Trophoblast cell (in vitro differentiated cells and primary cell): ENCODE data around the gene NCK2.

Experiments used
- DNase-seq, 2 donors: peaks; one replicate each; pipeline ENCODE4 v3.0.0-alpha.2; 2016
- H2AFZ ChIP-seq: 2 replicates; pipeline ENCODE4 v1.6.1; 2013; ENCODE audit warnings: low read length, moderate library complexity, mild to moderate bottlenecking; ENCODE audit not compliant: insufficient read depth, poor library complexity
- H2AK5ac ChIP-seq: 2 replicates; pipeline ENCODE4 v1.6.1; 2013; ENCODE audit warnings: mild to moderate bottlenecking, low read length
- H2BK120ac ChIP-seq: 2 replicates; pipeline ENCODE4 v1.6.1; 2013; ENCODE audit warnings: low read length, mild to moderate bottlenecking, moderate library complexity; ENCODE audit not compliant: insufficient read depth, poor library complexity
- H2BK12ac ChIP-seq: 2 replicates; pipeline ENCODE4 v1.6.1; 2013; ENCODE audit warnings: mild to moderate bottlenecking, low read length, moderate library complexity
- H2BK5ac ChIP-seq: 2 replicates; pipeline ENCODE4 v1.6.1; 2013; ENCODE audit warnings: low read length, low read depth, moderate library complexity, mild to moderate bottlenecking; ENCODE audit not compliant: poor library complexity
- H3K14ac ChIP-seq: 2 replicates; pipeline ENCODE4 v1.6.1; 2013; ENCODE audit warnings: mild to moderate bottlenecking, low read length
- H3K18ac ChIP-seq: 2 replicates; pipeline ENCODE4 v1.6.1; 2013; ENCODE audit warnings: mild to moderate bottlenecking, low read length
- H3K23ac ChIP-seq: 2 replicates; pipeline ENCODE4 v1.6.1; 2013; ENCODE audit warnings: low read length
- H3K27ac ChIP-seq: 2 replicates; pipeline ENCODE4 v1.5.1; 2013; ENCODE audit warnings: low read depth, mild to moderate bottlenecking, inconsistent platforms, low read length, moderate library complexity
- H3K27me3 ChIP-seq: 2 replicates; pipeline ENCODE4 v1.6.1; 2013; ENCODE audit warnings: inconsistent platforms, mild to moderate bottlenecking, low read length, moderate library complexity; ENCODE audit not compliant: insufficient read depth
- H3K36me3 ChIP-seq, 2 experiments: 1 replicate in 1 of 2; 2 replicates in 1 of 2; pipeline ENCODE4 v1.6.1; 2013; ENCODE audit warnings: low read length in 2 of 2, mild to moderate bottlenecking in 2 of 2, moderate library complexity in 1 of 2; ENCODE audit not compliant: insufficient read depth in 2 of 2, control insufficient read depth in 1 of 2
- H3K4ac ChIP-seq: 2 replicates; pipeline ENCODE4 v1.6.1; 2013; ENCODE audit warnings: low read depth, mild to moderate bottlenecking, low read length, moderate library complexity
- H3K4me1 ChIP-seq, 2 experiments: 1 replicate in 1 of 2; 2 replicates in 1 of 2; pipeline ENCODE4 v1.6.1; 2013; ENCODE audit warnings: low read length in 2 of 2, mild to moderate bottlenecking in 2 of 2, moderate library complexity in 1 of 2; ENCODE audit not compliant: insufficient read depth in 2 of 2, control insufficient read depth in 1 of 2
- H3K4me2 ChIP-seq: 2 replicates; pipeline ENCODE4 v1.6.1; 2013; ENCODE audit warnings: inconsistent platforms, mild to moderate bottlenecking, low read length, moderate library complexity
- H3K4me3 ChIP-seq: 2 replicates; pipeline ENCODE4 v1.5.1; 2013; ENCODE audit warnings: mild to moderate bottlenecking, low read depth, low read length, inconsistent platforms
- H3K79me1 ChIP-seq: one replicate; pipeline ENCODE4 v1.6.1; 2013; ENCODE audit warnings: low read length
- H3K79me2 ChIP-seq: 2 replicates; pipeline ENCODE4 v1.6.1; 2013; ENCODE audit warnings: low read length, mild to moderate bottlenecking; ENCODE audit not compliant: control insufficient read depth, insufficient read depth, poor library complexity
- H3K9ac ChIP-seq: 2 replicates; pipeline ENCODE4 v1.6.1; 2013; ENCODE audit warnings: mild to moderate bottlenecking, low read length
- H3K9me3 ChIP-seq: 2 replicates; pipeline ENCODE4 v1.6.1; 2013; ENCODE audit warnings: low read depth, mild to moderate bottlenecking, control low read depth, inconsistent platforms, low read length; ENCODE audit not compliant: insufficient read depth
- H4K12ac ChIP-seq: 2 replicates; pipeline ENCODE4 v1.6.1; 2013; ENCODE audit warnings: low read depth, mild to moderate bottlenecking, low read length, moderate library complexity
- H4K8ac ChIP-seq: 2 replicates; pipeline ENCODE4 v1.6.1; 2013; ENCODE audit warnings: low read depth, mild to moderate bottlenecking, low read length, moderate library complexity
- H4K91ac ChIP-seq: one replicate; pipeline ENCODE4 v1.6.1; 2013; ENCODE audit warnings: low read depth, mild to moderate bottlenecking, low read length, moderate library complexity
- WGBS: extraction: QIAGEN DNeasy Blood & Tissue Kit; methylation state at CpG from one replicate; pipeline ENCODE4 v1.1.7; 2013; ENCODE audit warnings: missing lambda C conversion rate; ENCODE audit not compliant: insufficient read length, insufficient coverage; ENCODE audit errors: extremely low coverage; 5-methylcytosine and 5-hydroxymethylcytosine counted together

The NCK2 gene

DNA sequence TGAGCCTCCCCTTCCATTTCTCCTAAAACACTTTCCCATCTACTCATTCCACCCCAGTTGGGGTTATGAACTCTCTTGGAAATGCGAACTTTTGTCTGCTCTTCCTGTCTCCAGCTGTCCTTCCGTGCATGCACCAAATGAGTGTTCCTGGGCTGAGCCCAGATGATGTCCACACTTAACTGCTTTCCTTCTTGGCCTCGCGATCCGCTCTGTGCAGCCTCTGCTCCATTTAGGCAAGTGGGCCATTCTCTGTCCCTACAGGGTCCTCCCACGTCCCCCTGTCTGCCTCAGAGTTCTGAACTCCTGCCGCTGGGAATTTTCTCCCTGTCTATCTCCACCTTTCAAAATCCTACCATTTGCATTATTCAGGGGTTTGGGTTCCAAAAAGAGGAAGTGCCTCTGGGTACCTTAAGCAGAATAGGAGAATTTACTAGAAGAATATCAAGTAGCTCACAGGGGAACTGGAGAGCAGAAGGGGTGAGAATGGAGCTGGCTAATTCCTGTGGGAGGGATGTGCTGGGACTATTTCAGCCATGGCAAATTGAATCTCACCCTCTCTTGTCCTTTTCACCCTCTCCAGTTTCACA is 4.7 kb upstream of the NCK2 start:
- Histone ChIP-seq H4K12ac (no peak overlapping the region), H3K4me2 (no peak overlapping the region), H4K91ac (no peak overlapping the region), H3K79me2 (peaks cover 1% of the 10 kb centered on the region), H3K9ac (no peak overlapping the region), H3K4ac (no peak overlapping the region), H3K18ac (no peak overlapping the region), H4K8ac (no peak overlapping the region), H3K27ac (no peak overlapping the region), H2BK12ac (no peak overlapping the region), H2BK5ac (no peak overlapping the region), H3K23ac (no peak overlapping the region), H3K36me3 (no peaks in the 10 kb centered on the region), H3K14ac (no peak overlapping the region), H3K4me1 (peaks cover 2 to 3% of the 10 kb centered on the region in 2 experiments), H2AK5ac (no peak overlapping the region), H2AFZ (no peak overlapping the region), H3K79me1 (peaks cover 4% of the 10 kb centered on the region), H3K9me3 (peaks cover 2% of the 10 kb centered on the region), H3K27me3 (no peaks in the 10 kb centered on the region), H2BK120ac (no peak overlapping the region), H3K4me3 (no peak overlapping the region)
- no CpG with 5 or more reads among the region's 7 CpGs for WGBS
- DNase-seq = no peak

DNA sequence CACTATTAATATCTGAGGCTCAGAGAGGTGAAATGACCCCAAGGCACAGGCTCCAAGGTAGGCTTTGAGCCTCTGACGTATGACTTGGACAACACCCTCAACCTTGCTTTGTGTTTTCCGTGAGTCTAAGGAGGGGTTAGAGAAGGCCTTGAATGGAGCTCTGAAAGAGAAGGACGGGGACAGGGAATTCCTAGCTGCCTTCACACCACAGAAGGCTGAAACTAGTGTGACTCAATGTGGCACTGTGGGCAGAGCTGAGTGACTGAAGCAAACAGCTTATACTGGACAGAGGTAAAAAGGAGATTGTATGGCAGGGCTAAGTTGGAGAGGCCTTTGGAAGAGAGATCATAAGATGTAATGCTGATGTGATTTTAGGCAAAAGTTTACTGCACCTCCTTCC is 3.5 kb upstream of the NCK2 start:
- no peak overlapping the region for H3K14ac ChIP-seq
- H3K4me1 ChIP-seq = peaks cover 4 to 6% of the 10 kb centered on the region in 2 experiments
- H3K9me3 ChIP-seq = peaks cover 2% of the 10 kb centered on the region
- no peak overlapping the region for H3K23ac ChIP-seq
- H4K8ac ChIP-seq = no peak overlapping the region
- H4K91ac ChIP-seq = no peak overlapping the region
- H3K79me2 ChIP-seq = peaks cover 11% of the 10 kb centered on the region
- H2AK5ac ChIP-seq = no peak overlapping the region
- H2BK12ac ChIP-seq = no peak overlapping the region
- H3K4me3 ChIP-seq = no peak overlapping the region
- no peak overlapping the region for H3K18ac ChIP-seq
- H3K27ac ChIP-seq = no peak overlapping the region
- no peaks in the 10 kb centered on the region for H3K36me3 ChIP-seq
- no peak overlapping the region for H3K4ac ChIP-seq
- no peak overlapping the region for H3K4me2 ChIP-seq
- H2BK5ac ChIP-seq = no peak overlapping the region
- H2BK120ac ChIP-seq = no peak overlapping the region
- WGBS = no CpG with 5 or more reads among the region's 3 CpGs
- no peak overlapping the region for H4K12ac ChIP-seq
- DNase-seq = no peak
- no peak overlapping the region for H3K9ac ChIP-seq
- H2AFZ ChIP-seq = no peak overlapping the region
- H3K27me3 ChIP-seq = no peaks in the 10 kb centered on the region
- H3K79me1 ChIP-seq = peaks cover 9% of the 10 kb centered on the region

DNA sequence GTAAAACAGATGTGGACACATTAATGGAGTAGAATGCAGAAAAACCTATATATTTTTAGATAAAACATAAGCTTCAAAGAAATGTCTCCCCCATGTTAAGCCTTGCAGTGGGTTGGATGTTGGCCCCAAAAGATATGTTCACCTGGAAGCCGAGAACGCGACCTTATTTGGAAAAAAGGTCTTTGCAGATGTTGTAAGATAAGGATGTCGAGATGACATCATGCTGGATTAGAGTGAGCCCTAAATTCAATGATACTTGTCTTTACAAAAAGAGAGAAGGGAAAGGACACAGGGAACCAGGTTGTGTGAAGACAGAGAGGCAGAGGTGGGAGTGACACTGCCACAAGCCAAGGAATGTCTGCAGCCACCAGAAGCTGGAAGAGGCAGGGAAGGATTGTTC is 3.1 kb upstream of the NCK2 start:
- Histone ChIP-seq H3K23ac (no peak overlapping the region), H3K4me1 (peaks cover 8 to 11% of the 10 kb centered on the region in 2 experiments), H4K12ac (no peak overlapping the region), H3K9ac (no peak overlapping the region), H3K79me1 (peaks cover 9% of the 10 kb centered on the region), H2AFZ (no peak overlapping the region), H3K4me3 (no peak overlapping the region), H3K18ac (no peak overlapping the region), H3K9me3 (peaks cover 2% of the 10 kb centered on the region), H2BK12ac (no peak overlapping the region), H4K91ac (no peak overlapping the region), H3K27ac (no peak overlapping the region), H3K14ac (no peak overlapping the region), H2BK120ac (no peak overlapping the region), H3K27me3 (no peaks in the 10 kb centered on the region), H3K79me2 (peaks cover 14% of the 10 kb centered on the region), H3K36me3 (peaks cover 0 to under 1% of the 10 kb centered on the region in 2 experiments), H2BK5ac (no peak overlapping the region), H3K4me2 (no peak overlapping the region), H4K8ac (no peak overlapping the region), H3K4ac (no peak overlapping the region), H2AK5ac (no peak overlapping the region)
- DNase-seq = no peak
- WGBS = no CpG with 5 or more reads among the region's 4 CpGs

DNA sequence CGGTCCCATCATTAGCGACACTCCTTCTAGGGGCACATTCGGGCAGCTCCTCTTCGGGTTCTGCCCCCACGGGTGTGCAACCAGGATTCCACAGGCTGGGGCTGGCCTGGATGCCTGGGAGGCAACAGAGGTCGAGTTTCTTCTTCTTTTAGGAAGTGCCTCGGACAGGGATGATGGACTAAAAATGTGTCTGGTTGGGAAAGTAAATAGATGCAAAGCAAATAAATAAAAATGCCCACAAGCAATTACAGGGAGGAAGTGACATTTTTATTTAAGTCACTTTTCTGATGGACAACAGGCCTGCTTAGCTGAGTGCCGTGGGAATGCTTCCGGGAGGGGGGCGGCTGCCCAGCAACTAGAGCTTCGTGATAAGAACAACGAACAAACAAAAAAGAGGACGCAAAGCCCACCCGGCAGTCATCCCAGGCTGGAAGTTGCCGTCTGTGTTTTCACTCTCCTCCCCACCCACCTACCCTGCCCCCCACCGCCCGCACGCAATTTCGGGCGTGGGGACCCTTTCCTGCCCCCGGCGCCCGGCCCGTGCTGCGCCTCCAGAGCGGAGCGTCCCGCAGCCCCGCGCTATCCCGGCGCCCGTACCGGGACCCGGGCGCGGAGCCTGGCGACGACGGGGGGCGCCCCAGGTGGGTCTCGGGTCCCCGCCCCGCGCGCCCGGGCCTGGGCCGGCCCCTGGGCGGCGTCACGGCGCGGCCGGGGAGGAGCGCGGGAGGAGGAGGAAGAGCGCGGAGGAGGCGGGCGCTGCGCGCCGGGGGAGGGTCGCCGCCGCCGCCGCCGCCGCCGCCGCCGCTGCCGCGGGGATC is 412 bp upstream of the NCK2 start:
- H2BK5ac ChIP-seq = no peak overlapping the region
- no peak overlapping the region for H3K23ac ChIP-seq
- H4K8ac ChIP-seq = peak overlapping the region; percentile 49
- no peak overlapping the region for H2AK5ac ChIP-seq
- WGBS = no CpG with 5 or more reads among the region's 75 CpGs
- peaks cover 2% of the 10 kb centered on the region for H3K9me3 ChIP-seq
- peak overlapping the region; percentile 80 for H3K4me2 ChIP-seq
- no peak overlapping the region for H3K4ac ChIP-seq
- H3K9ac ChIP-seq = no peak overlapping the region
- H3K14ac ChIP-seq = no peak overlapping the region
- H3K79me2 ChIP-seq = peaks cover 21% of the 10 kb centered on the region
- DNase-seq = peak; percentile 33 to 65
- H3K79me1 ChIP-seq = peaks cover 9% of the 10 kb centered on the region
- no peak overlapping the region for H3K18ac ChIP-seq
- peaks cover 12 to 16% of the 10 kb centered on the region in 2 experiments for H3K4me1 ChIP-seq
- H3K4me3 ChIP-seq = peak overlapping the region; percentile 97
- peak overlapping the region; percentile 48 for H4K91ac ChIP-seq
- peak overlapping the region; percentile 55 for H3K27ac ChIP-seq
- H2BK12ac ChIP-seq = no peak overlapping the region
- H3K27me3 ChIP-seq = no peaks in the 10 kb centered on the region
- H2AFZ ChIP-seq = peak overlapping the region; percentile 2
- H4K12ac ChIP-seq = no peak overlapping the region
- peaks cover 3 to 4% of the 10 kb centered on the region in 2 experiments for H3K36me3 ChIP-seq
- H2BK120ac ChIP-seq = no peak overlapping the region
